Left ventricle myocardium superior (tissue), 1 donor: ENCODE measurements around the gene LAMB2. TPM values are rescaled to one million over a fixed set of nuclear protein-coding genes. Genes with fewer than 3 reads are reported as not detected.

Source experiments
- ATAC-seq: fragments of 200-7000 bp; cut with Tn5 transposase; one replicate; pipeline ENCODE4 v1.9.1; 2020; ENCODE audit warnings: mild to moderate bottlenecking, moderate library complexity
- DNase-seq: peaks from one replicate; pipeline ENCODE4 v3.0.0-alpha.2; 2020
- intact Hi-C: fragments of 100-400 bp; cut with micrococcal nuclease; formaldehyde crosslinking; loops from one replicate; pipeline ENCODE4 v1.11.0; 2022
- total RNA-seq: library from RNA; stranded (reverse); fragmentation: NEBNext Ultra II Directional; extraction: Animal tissue kit (Norgen Biotek cat#: 25700); gene quantifications from one replicate; pipeline ENCODE4 v1.2.1, GENCODE V29; 2021
- donor health status: DM: no; HTN: yes; CAD: no; lungs with severe emphysema.

LAMB2 gene
- total RNA-seq, 1 donor from 2014 or later = 798 TPM

DNA sequence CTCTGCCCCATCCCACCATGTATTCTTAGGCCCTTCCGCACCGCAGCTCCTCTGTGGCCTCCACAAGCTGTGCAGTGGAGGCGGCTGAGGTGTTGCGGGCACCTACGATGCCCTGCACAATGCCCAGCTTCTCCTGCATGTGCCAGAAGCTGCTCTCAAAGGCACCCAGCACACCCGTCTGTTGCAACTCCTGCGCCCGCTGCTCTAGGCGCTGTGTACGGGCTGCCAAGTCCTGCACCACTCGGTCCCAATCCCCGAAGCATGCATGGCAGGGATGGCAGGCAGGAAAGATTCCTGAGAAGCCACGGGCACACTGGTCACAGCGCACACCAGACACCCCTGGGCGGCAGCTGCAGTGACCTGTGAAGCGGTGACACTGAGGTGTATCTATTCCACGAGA is 9.2 kb downstream of the LAMB2 start:
- intact Hi-C loops = no loop called here
- ATAC-seq (no peak), DNase-seq (no peak)

DNA sequence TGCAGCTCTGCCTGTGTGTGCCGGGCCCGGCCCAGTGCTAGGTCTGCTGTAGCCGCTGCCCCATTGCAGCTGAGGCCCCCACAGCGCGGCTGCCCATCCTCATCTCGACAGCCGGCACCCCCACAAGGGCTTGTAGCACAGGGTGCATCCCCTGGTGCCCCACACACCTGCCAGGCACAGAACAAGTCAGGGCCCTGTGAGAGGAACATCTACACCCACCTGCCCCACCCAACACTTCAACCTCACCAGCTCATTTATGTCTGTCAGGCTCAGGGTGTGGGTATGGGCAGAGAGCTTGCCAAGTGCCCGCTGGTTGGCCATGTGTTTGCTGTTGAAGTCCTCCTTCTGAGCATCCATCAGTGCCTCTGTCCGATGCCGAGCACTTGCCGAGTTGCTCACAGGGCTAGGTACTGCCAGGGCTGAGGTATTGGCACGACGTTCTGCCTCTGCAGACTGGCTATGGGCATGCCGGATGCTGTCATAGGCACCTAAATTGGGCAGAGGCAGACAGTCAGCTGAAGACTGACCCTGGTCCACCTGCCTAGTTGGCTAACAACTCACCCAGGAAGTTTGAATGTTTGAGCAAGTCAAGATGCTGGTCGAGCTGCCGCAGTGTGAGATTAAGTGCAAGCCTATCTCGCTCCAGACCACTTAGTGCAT is 9.8 kb downstream of the LAMB2 start:
- intact Hi-C loops = no loop called here
- DNase-seq (no peak), ATAC-seq (no peak)

DNA sequence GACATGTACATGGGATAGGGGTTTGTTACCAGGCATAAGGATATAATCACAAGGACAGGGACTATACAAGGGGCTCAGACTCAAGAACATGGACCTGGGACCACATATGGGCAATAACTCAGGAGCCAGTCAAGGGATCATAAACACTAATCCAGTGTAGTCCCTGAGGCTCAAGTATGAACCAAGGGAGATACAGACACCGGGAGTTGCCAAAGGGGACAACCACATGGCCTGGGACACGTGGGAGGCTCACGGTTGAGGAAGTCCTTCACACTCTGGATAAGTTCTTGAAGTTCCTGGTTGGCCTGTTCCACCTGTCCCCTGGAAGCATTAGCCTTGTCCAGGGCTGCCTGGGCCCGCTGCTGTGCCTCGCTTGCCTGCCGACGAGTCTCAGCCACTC is 10.4 kb downstream of the LAMB2 start:
- ATAC-seq (no peak), DNase-seq (no peak)
- intact Hi-C loops = no loop called here

DNA sequence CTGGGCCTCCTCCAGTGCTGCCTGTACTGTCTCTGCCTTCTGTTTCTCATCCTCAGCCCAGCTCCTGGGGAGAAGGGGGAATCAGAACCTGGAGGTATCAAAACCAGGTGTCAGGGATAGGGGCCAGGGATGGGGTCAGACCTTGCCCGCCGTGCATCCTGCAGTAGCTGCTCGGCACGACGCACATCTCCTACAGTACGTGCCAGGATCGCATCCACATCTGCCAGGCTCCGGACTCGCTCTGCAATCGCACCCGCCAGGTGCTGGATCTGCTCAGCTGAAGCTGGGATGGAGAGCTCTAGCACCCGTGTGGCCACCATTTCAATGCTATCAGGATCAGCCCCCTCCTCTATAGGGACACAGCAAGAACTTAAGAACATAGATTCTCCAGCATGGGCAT is 10.8 kb downstream of the LAMB2 start:
- intact Hi-C loops = no loop called here

DNA sequence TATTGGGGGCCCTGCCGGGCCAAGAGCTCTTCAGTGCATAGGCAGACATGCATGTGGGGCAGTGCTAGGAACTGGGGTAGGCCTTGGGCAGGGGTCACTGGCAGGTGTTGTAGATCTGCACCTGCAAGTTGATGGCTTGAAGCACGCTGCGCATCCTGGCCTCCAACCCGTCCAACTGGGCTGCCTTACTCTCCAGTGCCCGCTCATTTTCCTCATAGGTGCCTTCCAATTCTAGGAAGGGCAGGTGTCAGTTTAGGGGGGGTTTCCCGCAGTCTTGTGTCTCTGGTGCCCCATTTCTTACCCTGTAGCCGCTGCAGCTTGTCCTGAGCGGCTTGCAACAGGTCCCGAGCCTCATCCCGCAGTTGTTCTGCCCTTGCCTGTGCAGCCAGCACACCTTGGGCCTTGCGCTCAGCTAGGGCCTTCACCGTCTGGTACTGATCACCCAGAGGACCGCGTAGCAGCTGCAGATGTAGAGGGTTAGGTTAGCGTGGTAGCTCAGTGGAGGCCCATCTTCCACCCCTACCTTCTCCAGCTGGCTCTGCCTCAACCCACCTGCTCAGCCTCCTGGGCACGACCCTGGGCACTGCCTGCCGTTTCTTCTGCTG is 11.6 kb downstream of the LAMB2 start:
- ATAC-seq (no peak), DNase-seq (no peak)
- intact Hi-C loops = no loop called here

More for the DNA sequence above, 10.8 kb downstream of the LAMB2 start:
- DNase-seq (no peak), ATAC-seq (no peak)

DNA sequence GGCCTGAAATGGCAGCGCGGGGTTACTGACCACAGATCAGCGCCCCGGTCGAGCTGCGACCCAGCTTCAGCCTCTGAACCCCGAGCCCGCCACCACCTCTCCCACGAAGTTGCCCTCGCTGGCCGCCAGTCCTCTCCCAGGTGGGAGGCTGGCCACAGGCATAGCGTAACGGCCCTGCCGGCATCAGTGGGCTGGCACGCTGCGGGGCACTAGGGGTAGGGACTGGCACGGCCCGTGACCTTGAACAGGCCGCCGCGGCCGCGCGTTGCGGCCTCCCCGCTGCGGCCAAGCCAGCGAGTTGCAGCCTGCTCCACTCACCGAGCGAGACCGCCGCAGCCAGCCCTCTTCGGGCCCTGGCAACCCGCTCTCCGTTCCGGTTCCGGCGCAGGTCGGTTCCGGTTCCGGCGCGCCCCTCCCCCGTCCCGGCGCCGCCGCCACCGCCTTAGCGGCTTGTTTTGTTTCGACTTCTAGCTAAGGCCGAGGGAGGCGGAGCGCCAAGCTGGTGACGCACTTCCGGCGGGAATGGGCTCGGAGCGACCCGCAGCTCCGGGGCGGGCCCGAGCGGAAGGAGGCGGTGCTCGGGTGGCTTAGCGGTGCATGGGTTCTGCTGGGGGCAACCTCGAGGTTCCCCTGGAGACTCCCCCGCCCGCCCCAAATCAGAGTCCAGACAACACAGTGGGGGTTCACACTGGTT is 12.3 kb downstream of the LAMB2 start, which contains the start of gene USP19:
Gene USP19, minus strand, starts transcription at position 386 of the 694 bp plus-strand sequence. CDS start 1,678 bp downstream, outside the sequence.
- intact Hi-C loops = no loop called here
- peak; percentile 93 for ATAC-seq

DNA sequence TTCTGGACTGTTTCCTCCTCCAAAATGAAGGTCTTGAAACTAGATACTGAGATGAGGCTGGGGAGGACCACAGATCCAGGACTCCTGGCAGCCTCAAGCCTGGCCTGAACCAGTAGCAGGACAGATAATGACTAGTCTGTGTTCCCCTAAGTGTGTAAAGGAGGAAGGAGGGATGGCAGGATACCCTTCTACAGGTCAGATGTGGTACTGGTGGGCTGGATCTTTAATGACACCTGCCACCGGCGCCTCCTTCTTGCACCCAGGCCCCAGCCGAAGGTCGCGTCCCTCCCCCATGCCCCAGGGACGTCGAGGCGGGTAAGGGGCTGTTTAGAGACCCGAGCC is 12.8 kb downstream of the LAMB2 start:
- ATAC-seq (peak; percentile 0), DNase-seq (no peak)
- intact Hi-C loops = no loop called here

More for the DNA sequence above, 12.3 kb downstream of the LAMB2 start, which contains the start of gene USP19:
- DNase-seq = peak; percentile 98

DNA sequence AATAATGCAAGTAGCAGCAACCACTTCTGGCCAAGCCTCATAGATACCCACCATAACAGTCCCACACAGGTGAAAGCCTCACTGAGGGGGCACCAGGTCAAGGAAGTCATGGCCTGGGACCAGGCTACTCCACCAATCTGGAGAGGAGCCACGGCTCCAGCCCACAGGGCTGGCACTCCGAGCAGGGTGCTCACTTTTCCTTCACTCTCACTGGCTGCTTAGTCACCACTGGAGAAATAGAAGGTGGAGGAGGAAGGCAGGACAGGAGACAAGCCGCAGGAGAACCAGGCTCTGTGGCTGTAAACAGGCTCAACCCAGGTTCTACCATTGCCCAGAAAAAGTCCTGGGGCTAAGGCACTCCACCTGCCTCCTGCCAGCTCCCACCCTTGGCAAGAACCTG is 13.4 kb downstream of the LAMB2 start:
- ATAC-seq = no peak
- no peak for DNase-seq
- intact Hi-C loops = no loop called here

DNA sequence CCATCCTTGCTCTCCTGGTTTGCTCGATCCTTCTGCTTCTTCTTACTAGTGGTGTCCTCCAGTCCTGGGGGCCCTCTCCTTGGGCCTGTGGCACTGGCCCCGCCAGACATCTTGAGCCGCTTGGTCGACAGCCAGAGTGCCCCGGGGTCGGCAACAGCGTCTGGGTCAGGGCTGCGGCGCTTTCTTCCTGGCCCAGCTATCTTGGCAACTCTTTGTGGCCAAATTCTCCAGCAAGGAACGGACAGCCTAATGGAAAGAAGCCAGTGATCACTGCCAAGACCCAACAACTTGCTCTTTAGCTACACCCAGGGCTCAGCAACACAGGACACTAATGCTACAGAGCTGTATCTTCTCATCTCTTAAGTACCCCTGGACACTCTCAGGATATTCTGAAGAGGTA is 13.8 kb downstream of the LAMB2 start:
- no peak for DNase-seq
- intact Hi-C loops = no loop called here
- ATAC-seq = no peak

DNA sequence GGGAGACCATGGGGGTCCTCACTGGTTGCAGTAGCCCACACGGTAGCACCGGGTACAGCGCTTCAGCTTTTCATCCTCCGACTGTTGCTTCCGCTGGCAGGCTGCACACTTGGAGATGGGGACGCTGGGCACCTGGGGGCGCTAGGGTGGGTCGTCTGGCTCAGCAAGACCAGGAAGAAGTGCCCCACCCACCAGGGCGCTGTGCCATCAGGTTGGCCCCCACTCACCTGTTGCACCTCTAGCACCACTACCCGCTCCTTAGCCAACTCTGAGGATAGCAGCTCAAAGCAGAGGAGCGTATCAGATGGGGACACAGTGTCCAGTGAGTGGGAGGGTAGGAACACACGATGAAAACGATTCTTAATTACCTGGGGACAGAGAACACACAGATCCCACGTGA is 20.6 kb downstream of the LAMB2 start:
- no peak for DNase-seq
- no peak for ATAC-seq

DNA sequence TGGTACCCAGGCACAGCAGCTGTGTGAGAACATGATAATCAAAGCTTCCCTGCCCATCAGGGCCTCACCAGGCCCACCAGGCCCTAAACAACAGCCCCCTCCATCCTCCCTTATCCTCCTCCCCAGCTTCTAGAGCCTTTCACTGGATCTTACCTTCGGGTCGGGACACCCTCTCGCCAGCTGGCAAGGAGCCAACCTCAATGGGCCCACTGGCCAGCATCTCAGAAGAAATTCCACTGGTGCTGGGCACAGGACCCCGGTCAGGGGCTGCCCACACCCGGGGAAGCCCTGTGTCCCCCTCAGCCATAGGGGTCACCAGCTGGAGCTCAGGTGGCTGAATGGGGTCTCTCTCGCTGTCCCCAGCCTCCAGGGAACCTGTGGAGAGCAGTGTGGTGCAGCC is 21.5 kb downstream of the LAMB2 start:
- ATAC-seq (no peak), DNase-seq (no peak)
- intact Hi-C loops = no loop called here

More for the DNA sequence above, 20.6 kb downstream of the LAMB2 start:
- intact Hi-C loops = no loop called here

DNA sequence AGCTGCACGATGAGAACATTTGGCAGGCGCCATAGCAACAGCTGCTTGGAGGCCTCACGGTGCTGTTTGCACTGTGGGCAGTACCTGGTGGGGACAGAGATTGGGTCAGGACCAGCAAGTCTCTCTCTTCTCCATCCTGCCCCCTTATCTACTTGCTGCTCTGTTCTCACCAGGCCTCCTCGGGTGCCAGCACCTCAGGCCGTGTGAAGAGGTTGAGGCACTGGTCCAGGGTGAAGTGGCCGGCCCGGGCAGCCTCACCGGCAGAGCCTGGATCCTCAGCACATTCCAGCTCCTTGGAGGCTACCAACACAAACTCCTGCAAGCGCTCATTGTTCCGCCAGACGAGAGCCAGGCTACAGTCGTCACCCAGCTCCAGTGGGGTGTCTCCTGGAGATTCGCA is 22.1 kb downstream of the LAMB2 start:
- ATAC-seq (peak; percentile 29), DNase-seq (no peak)
- intact Hi-C loops = no loop called here

DNA sequence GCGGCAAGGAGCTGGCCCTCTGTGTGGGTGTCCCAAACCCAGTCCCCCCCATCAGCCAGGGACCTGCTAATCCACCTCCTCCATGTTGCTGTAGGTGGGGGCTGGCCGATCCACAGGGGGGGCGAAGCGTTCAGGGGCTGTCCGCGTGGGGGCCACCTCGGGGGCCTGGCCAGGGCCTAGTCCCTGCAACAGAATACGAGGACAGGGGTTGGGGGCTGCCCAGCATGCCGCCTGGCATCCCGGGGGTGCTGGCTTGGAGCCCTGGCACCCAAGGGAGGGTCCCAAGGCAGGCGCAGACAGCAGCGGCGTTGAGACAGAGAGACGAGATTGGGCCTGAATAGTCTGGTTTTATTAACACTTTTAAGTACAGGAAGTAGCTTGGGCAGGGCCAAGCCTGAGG is 24.5 kb downstream of the LAMB2 start:
- ATAC-seq = no peak
- no peak for DNase-seq
- intact Hi-C loops = no loop called here

DNA sequence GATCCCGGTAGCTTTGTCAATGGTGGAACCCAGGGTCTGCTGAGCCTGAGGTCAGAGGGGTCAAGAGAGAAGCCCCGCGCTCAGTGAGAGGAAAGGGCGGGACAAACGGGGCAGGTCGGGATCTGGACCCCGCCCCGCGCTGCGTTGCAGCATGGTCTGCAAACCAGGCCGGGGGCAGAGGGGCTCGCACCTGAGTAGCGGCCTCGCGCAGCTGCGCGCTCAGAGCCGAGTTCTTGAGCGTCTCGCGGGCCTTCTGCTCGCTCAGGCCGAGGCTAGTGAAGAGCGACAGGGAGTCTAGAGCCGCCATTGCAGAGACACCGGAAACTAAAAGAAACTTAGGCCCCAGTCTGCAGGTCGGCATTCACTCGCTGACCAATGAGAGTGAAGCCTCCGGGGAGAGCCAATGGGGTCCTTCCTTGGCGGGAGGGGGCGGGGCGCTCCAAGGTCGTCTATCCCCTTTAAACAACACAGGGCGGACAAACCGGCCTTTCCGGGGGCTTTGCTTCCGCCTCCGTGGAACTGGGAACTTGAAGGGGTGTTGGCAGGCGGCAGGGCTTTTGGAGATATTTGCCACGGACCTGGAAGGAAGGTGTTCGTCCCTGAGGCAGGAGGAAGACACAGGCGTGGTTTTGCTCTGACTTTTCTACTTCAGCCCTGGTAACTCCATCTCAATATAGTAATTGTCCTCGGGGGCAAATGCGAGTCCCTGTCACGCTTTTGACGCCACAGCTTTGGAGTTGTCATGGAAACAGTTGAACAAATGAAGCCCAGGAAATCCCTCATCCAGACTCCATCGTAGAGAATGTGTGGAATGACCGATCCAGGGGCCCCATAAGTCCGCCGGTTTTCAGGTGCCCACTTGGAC is 28.2 kb downstream of the LAMB2 start, which contains the start of gene QARS1:
Gene QARS1, minus strand, starts transcription at position 331 of the 865 bp plus-strand sequence. Its CDS starts 24 bp downstream, at position 307.
- peak; percentile 96 for DNase-seq
- ATAC-seq = peak; percentile 98
- intact Hi-C loops = no loop called here

DNA sequence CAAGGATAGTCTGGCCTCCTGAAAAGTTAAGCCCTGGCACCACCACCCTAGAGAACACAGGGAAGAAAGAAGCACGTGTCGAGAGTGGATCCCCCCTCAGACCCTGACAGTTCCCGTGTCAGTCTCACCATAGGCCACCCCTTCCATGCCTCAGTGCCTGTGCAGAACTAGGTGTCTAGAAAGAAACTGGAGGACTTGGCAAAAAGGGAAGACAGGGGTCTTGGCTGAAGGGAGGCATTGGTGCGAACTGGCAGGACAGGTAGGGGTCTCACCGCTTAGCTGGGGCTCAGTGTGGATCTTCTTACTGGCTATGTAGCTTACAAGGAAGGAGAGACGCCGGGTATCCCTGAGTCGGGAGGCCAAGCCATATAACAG is 28.8 kb downstream of the LAMB2 start:
- intact Hi-C loops = no loop called here
- no peak for ATAC-seq

DNA sequence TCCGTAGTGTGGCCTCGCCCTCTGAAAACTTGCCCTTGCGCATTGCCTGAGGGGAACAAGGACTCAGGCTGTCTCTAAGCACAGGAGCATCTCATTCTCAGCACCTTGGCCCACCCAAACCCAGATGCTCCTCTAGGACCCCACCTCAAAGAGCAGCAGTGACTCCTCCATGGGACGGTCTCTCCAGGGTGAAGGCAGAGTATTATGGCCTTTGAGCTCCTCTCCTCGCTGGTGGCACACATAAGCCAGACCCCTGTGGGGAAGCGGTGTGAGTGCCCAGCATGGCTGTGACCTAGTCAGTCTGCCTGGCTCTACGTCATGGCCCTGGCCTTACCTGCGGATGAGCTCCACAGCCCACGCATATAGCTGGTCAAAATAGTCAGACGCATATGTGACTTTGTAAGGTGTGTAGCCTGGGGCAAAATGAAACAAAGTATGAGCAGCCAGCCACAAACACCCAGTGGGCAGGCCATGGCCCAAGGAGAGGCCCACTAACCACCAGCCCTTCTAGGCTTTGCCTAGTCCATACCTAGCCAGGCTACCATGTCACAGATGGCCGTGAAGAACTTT is 32.7 kb downstream of the LAMB2 start:
- DNase-seq = peak; percentile 12
- intact Hi-C loops = no loop called here
- no peak for ATAC-seq

More for the DNA sequence above, 28.8 kb downstream of the LAMB2 start:
- no peak for DNase-seq

DNA sequence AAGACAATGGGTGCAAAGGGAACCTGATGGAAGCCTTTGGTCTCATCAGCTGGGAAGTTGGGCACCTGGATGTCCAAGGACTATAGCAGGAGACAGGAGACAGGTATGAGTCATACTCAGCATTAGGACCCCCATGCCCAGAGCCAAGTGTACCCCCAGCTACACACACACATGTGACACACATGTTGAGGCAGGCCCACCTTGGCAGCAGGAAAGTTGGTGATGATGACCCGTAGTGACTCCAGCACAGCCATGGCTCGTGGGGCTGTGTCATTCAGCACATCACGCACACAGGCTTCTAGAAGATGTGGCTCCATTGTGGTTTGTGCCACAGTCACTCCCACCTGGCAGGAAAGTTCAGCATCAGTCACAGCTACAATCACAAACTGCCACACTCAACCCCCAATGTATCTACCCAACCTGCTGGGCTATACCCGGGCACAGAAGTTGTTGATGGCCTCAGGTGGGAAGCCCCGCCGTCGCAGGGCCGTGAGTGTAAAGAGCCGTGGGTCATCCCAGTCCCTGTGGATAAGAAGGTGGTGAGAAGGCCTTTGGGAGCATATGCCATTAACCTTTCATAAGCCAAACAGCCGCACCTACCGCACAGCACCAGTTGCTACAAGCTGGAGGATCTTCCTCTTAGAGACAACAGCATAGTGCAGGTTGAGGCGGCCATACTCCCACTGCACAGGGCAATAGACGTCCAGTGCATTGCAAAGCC is 33.8 kb downstream of the LAMB2 start:
- ATAC-seq (no peak), DNase-seq (peak; percentile 23)
- intact Hi-C loops = no loop called here

DNA sequence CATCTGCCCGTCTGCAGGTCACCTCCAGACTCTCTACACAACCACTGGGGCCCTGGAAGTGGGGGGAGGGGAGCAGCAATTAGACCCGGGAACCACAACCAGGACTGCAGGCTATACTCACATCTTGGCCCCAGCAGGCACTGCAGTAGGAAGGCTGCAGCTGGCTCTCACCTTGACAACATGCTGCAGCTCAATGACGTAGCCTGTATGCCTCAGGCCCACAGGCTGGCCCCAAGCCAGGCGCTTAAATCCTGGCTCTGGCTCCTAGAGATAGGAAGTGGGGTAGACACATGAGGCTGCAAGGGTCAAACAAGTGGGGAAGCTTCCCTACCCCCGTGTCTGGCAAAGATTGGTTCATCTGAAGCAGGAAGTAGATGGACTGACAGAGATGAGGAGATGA is 34.4 kb downstream of the LAMB2 start:
- peak; percentile 81 for DNase-seq
- intact Hi-C loops = no loop called here
- ATAC-seq = no peak
